HepG2 (cell line): ENCODE measurements around the gene SCYL1. TPM values are rescaled to one million over a fixed set of nuclear protein-coding genes. Genes with fewer than 3 reads are reported as not detected.
A peak's percentile ranks its signal among the peaks of the same experiment; 100 is the strongest.

ENCODE experiments used
- ATF6 ChIP-seq: sonication (generic); formaldehyde crosslinking; conservative IDR thresholded peaks from 2 replicates; pipeline ENCODE4 v1.4.0; 2020; ENCODE audit warnings: missing genetic modification reagents
- BORCS8-MEF2B ChIP-seq: sonication (generic); formaldehyde crosslinking; IDR thresholded peaks from 2 replicates; pipeline ENCODE4 v1.8.0; 2022; ENCODE audit warnings: mild to moderate bottlenecking, missing genetic modification reagents
- CCDC6 ChIP-seq: sonication (generic); formaldehyde crosslinking; IDR thresholded peaks from 2 replicates; pipeline ENCODE4 v1.8.1; 2022; ENCODE audit warnings: mild to moderate bottlenecking, missing genetic modification reagents, moderate library complexity
- HNRNPLL ChIP-seq: fragments of 200-400 bp; formaldehyde crosslinking; IDR thresholded peaks from 2 replicates; pipeline ENCODE4 v1.6.1; 2017; ENCODE audit warnings: mild to moderate bottlenecking, low read depth, low read length; ENCODE audit not compliant: poor library complexity, severe bottlenecking
- HOMEZ ChIP-seq: IDR thresholded peaks from 2 replicates; pipeline ENCODE4 v1.6.1; 2016; ENCODE audit warnings: low read depth
- IKZF5 ChIP-seq: IDR thresholded peaks from 2 replicates; pipeline ENCODE4 v1.6.1; 2018; ENCODE audit warnings: missing genetic modification reagents, mild to moderate bottlenecking, missing compliant biosample characterization
- LCORL ChIP-seq, 2 experiments: fragments of 450-650 bp in 1 of 2; sonication (generic) in 1 of 2; formaldehyde crosslinking in 1 of 2; IDR thresholded peaks; 2 replicates each; pipeline versions ENCODE4 v1.5.0 to v1.6.1; 2017 to 2020; ENCODE audit warnings: antibody characterized with exemption in 1 of 2, missing genetic modification reagents in 1 of 2
- NONO ChIP-seq, 2 experiments: fragments of 450-650 bp in 1 of 2; sonication (generic) in 1 of 2; formaldehyde crosslinking in 1 of 2; IDR thresholded peaks in 1 of 2; conservative IDR thresholded peaks in 1 of 2; 2 replicates each; pipeline versions ENCODE4 v1.6.1 to v1.8.0; 2017 to 2022; ENCODE audit warnings: mild to moderate bottlenecking in 1 of 2, missing genetic modification reagents in 1 of 2, moderate library complexity in 1 of 2
- PATZ1 ChIP-seq: sonication (generic); formaldehyde crosslinking; IDR thresholded peaks from 2 replicates; pipeline ENCODE4 v1.4.0; 2020; ENCODE audit warnings: missing genetic modification reagents
- PHF5A ChIP-seq: IDR thresholded peaks from one replicate; pipeline ENCODE4 v1.6.1; 2018; ENCODE audit warnings: low read depth, missing genetic modification reagents; ENCODE audit not compliant: unreplicated experiment
- POLR2AphosphoS2 ChIP-seq: IDR thresholded peaks from 2 replicates; pipeline ENCODE4 v1.6.1; 2011; ENCODE audit warnings: low read depth, low read length, improper control_type of control experiment
- POLR2AphosphoS5 ChIP-seq: IDR thresholded peaks from 2 replicates; pipeline ENCODE4 v1.6.1; 2012; ENCODE audit warnings: low read depth, low read length
- SMARCE1 ChIP-seq: fragments of 450-650 bp; IDR thresholded peaks from 2 replicates; pipeline ENCODE4 v1.6.1; 2017; ENCODE audit warnings: borderline replicate concordance
- SOX13 ChIP-seq, 3 experiments: fragments of 450-650 bp in 1 of 3; sonication (generic) in 1 of 3; formaldehyde crosslinking in 1 of 3; IDR thresholded peaks in 2 of 3; conservative IDR thresholded peaks in 1 of 3; 2 replicates each; pipeline versions ENCODE4 v1.5.0 to v1.6.1; 2016 to 2020; ENCODE audit warnings: antibody characterized with exemption in 1 of 3, mild to moderate bottlenecking in 1 of 3, missing compliant biosample characterization in 1 of 3, missing genetic modification reagents in 1 of 3, moderate library complexity in 1 of 3
- XBP1 ChIP-seq: sonication (generic); formaldehyde crosslinking; IDR thresholded peaks from 2 replicates; pipeline ENCODE4 v1.5.0; 2020; ENCODE audit warnings: missing genetic modification reagents
- ZNF121 ChIP-seq: sonication (generic); formaldehyde crosslinking; IDR thresholded peaks from 2 replicates; pipeline ENCODE4 v1.5.0; 2020; ENCODE audit warnings: mild to moderate bottlenecking, missing genetic modification reagents
- ZNF18 ChIP-seq: sonication (generic); formaldehyde crosslinking; IDR thresholded peaks from 2 replicates; pipeline ENCODE4 v1.8.0; 2022; ENCODE audit warnings: mild to moderate bottlenecking, missing genetic modification reagents; ENCODE audit not compliant: insufficient replicate concordance
- ZNF530 ChIP-seq: sonication (generic); formaldehyde crosslinking; IDR thresholded peaks from 2 replicates; pipeline ENCODE4 v1.5.0; 2020; ENCODE audit warnings: low read depth, mild to moderate bottlenecking, missing genetic modification reagents
- ZNF746 ChIP-seq: sonication (generic); formaldehyde crosslinking; IDR thresholded peaks from 2 replicates; pipeline ENCODE4 v1.8.0; 2022; ENCODE audit warnings: mild to moderate bottlenecking, missing genetic modification reagents
- polyA plus RNA-seq, 8 experiments: library from polyadenylated mRNA; depleted of rRNA in 3 of 8; stranded (reverse) in 7 of 8; unstranded in 1 of 8; fragments of >200 nt; fragmentation: Illumina TruSeq in 4 of 8; extraction: Trizol in 4 of 8; gene quantifications; 2 replicates each; pipeline versions ENCODE4 v1.2.1 to v1.2.3, GENCODE V29; 2011 to 2016; ENCODE audit warnings: low read depth in 4 of 8, missing spikeins in 1 of 8, mixed read lengths in 1 of 8; ENCODE audit not compliant: insufficient read depth in 1 of 8
- total RNA-seq, 5 experiments: library from RNA; depleted of rRNA; stranded (reverse); fragments of >200 nt; fragmentation: Illumina TruSeq; extraction: Trizol; gene quantifications; 2 replicates each; pipeline ENCODE4 v1.2.3, GENCODE V29; 2016; ENCODE audit warnings: low read depth in 1 of 5

Gene SCYL1
- total and polyA plus RNA-seq, 2 of the 13 experiments (the other 11 are each of a cell fraction or from before 2014, with no cell fraction given), result 65.9 to 103 TPM

- TF ChIP-seq ATF6 (CRISPR knock-in tag), result no peak
- TF ChIP-seq LCORL (IDR thresholded peaks at IDR 0.05), result 0 out of 2 replicates have a peak, but pooled peaks have one; percentile 5
- no peak for TF ChIP-seq LCORL (CRISPR knock-in tag; IDR thresholded peaks at IDR 0.05)
- TF ChIP-seq HOMEZ (CRISPR knock-in tag), result no peak
- peak; percentile 63 for TF ChIP-seq ZNF18 (CRISPR knock-in tag)
- no peak for TF ChIP-seq SMARCE1
- TF ChIP-seq IKZF5, result 0 out of 2 replicates have a peak, but pooled peaks have one; percentile 33
- TF ChIP-seq CCDC6 (CRISPR knock-in tag), result no peak
- TF ChIP-seq NONO (IDR thresholded peaks at IDR 0.05), result no peak
- 0 out of 2 replicates have a peak, but pooled peaks have one; percentile 48 for TF ChIP-seq NONO (CRISPR knock-in tag; conservative IDR thresholded peaks at IDR 0.05)
- TF ChIP-seq POLR2AphosphoS5, result peak; percentile 57
- peak; percentile 99 for TF ChIP-seq POLR2AphosphoS2
- TF ChIP-seq ZNF530 (CRISPR knock-in tag), result no peak
- no peak for TF ChIP-seq SOX13 (IDR thresholded peaks at IDR 0.05)
- TF ChIP-seq SOX13 (CRISPR knock-in tag; conservative IDR thresholded peaks at IDR 0.05 in 1 of 2, IDR thresholded peaks at IDR 0.05 in 1 of 2), result peak in 1 of 2 experiments; percentile 8; a peak in 2 of 4 replicates
- TF ChIP-seq PHF5A, result no peak
- TF ChIP-seq ZNF121, result peak; percentile 74; the same call in 1 of the 2 replicates
- peak; percentile 53; the same call in 1 of the 2 replicates for TF ChIP-seq BORCS8-MEF2B
- no peak for TF ChIP-seq XBP1 (CRISPR knock-in tag)
- no peak for TF ChIP-seq HNRNPLL
- TF ChIP-seq ZNF746 (CRISPR knock-in tag), result no peak
- 0 out of 2 replicates have a peak, but pooled peaks have one; percentile 20 for TF ChIP-seq PATZ1 (CRISPR knock-in tag)
Observed at GRCh38 chr11:65506772-65507505, 17.9 kb upstream of the SCYL1 start (continued).
